ENCODE data around the gene TSN. TPM values are rescaled to one million over a fixed set of nuclear protein-coding genes. Genes with fewer than 3 reads are reported as not detected.

TSN gene
- total RNA-seq, 1 experiment from 2014 or later: 102 TPM

DNA sequence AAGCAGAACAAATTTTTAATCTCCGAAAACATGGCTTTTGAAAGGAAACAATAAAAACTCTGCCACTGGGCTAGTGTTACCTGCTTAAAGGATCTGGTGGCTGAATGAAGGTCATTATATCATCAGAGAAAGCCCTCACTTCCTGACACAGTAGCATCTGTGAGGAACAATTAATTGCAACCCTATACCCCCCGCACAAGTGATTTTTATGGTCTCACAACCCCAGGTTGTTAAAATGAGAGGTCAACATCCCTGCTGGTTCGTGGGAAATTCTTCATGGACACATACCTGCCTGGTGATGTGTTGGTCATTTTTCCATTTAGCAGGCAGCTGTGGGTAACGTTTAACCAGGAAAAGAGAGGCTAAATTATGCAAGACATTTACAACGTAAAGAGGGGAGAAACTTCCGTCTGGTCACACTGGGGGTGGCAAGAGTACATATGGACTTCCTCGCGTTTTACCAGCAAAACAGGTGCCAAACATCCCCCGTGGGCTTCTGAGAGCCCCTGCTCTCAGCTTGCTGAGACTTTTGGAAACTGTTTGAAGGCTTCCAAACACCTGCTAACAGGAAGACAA, 48.0 kb upstream of the TSN start:
- no peaks in the 10 kb centered on the region for H4K20me1 ChIP-seq (ENCODE audit: control insufficient read depth, insufficient read depth, insufficient read length)
- no peak overlapping the region for H3K27ac Mint-ChIP-seq
- no peak overlapping the region for H2BK5ac ChIP-seq (ENCODE audit: insufficient read length, low read length)

More for the DNA sequence above, 48.0 kb upstream of the TSN start:
- Histone ChIP-seq H3K9ac (ENCODE audit: extremely low read depth, insufficient read length, low read length) (no peak overlapping the region), H3K18ac (ENCODE audit: insufficient read length, low read depth, low read length) (no peak overlapping the region), H4K8ac (replicated peaks; ENCODE audit: insufficient read length, low read depth, low read length) (no peak overlapping the region), H3K4me1 (ENCODE audit: insufficient read depth, low read length) (no peaks in the 10 kb centered on the region; the same call in 1 of the 2 replicates), H3K27me3 (ENCODE audit: insufficient read depth, low read length) (no peaks in the 10 kb centered on the region), H2BK120ac (ENCODE audit: low read depth, low read length, poor library complexity, severe bottlenecking) (no peak overlapping the region), H3K23ac (ENCODE audit: insufficient read length, low read depth, low read length) (no peak overlapping the region), H3K14ac (ENCODE audit: insufficient read depth, low read length) (no peak overlapping the region), H3K9me3 (ENCODE audit: control insufficient read depth, low read depth, low read length) (no peaks in the 10 kb centered on the region), H2AFZ (ENCODE audit: low read length) (no peak overlapping the region), H3K56ac (ENCODE audit: insufficient read length, low read depth, low read length) (no peak overlapping the region), H2BK15ac (ENCODE audit: low read depth, low read length) (no peak overlapping the region), H4K91ac (ENCODE audit: insufficient read length, low read depth, low read length) (no peak overlapping the region), H4K5ac (ENCODE audit: insufficient read length, low read depth, low read length) (no peak overlapping the region), H3T11ph (ENCODE audit: low read length) (no peak overlapping the region), H3K79me1 (ENCODE audit: insufficient read depth, low read depth, low read length, poor library complexity, severe bottlenecking) (no peaks in the 10 kb centered on the region), H3K79me2 (ENCODE audit: insufficient read depth, low read length) (no peaks in the 10 kb centered on the region), H3K27ac (ENCODE audit: insufficient read length, low read depth, low read length) (no peak overlapping the region), H2AK5ac (ENCODE audit: insufficient read length, low read length) (no peak overlapping the region), H2BK20ac (ENCODE audit: low read depth, low read length, poor library complexity, severe bottlenecking) (no peak overlapping the region), H3K4me2 (ENCODE audit: insufficient read depth, insufficient read length, low read length) (no peak overlapping the region), H3K4ac (ENCODE audit: low read depth, low read length) (no peak overlapping the region), H2BK12ac (ENCODE audit: insufficient read length, low read depth, low read length) (no peak overlapping the region), H3K23me2 (ENCODE audit: insufficient read length, low read depth, low read length, poor library complexity, severe bottlenecking) (no peaks in the 10 kb centered on the region)
- no peak for DNase-seq
- no peaks in the 10 kb centered on the region for H3K9me3 Mint-ChIP-seq
- H3K36me3 Mint-ChIP-seq (ENCODE audit: insufficient read depth in 1 of 3, low read depth in 3 of 3): no peaks in the 10 kb centered on the region; a peak in 1 of 7 replicates
- peaks cover 18 to 21% of the 10 kb centered on the region in 2 experiments for H3K4me1 Mint-ChIP-seq
- no peak for TF ChIP-seq CTCF (conservative IDR thresholded peaks at IDR 0.05)
- no CpG with 5 or more reads among the region's 9 CpGs for WGBS (ENCODE audit: extremely low coverage, insufficient read length, low lambda C conversion rate)
- H3K4me3 Mint-ChIP-seq: no peak overlapping the region
- H3K27me3 Mint-ChIP-seq (ENCODE audit: low read depth): peaks cover 3% of the 10 kb centered on the region; the same call in 1 of the 2 replicates
